SKM-1 (cell line): ENCODE measurements around the gene CRYBG3.

Source experiments
- DNase-seq: peaks from one replicate; lab custom pipeline; 2025; ENCODE audit not compliant: unreplicated experiment; lab: John Stamatoyannopoulos, UW

The CRYBG3 gene

GRCh38 chr3:97970956-97971620, 149.3 kb downstream of the CRYBG3 start:
- DNase-seq = no peak

GRCh38 chr3:97971679-97972567, 150.1 kb downstream of the CRYBG3 start, which contains the start of gene RIOX2:
Gene RIOX2 (minus strand): TSS chr3:97972431. CDS start chr3:97967593, 4,838 bp downstream.
- peak; percentile 41 for DNase-seq

- DNase-seq = no peak
These were observed 151.2 kb downstream of the CRYBG3 start for GRCh38 chr3:97972976-97973375.

- DNase-seq = no peak
These were observed 153.2 kb downstream of the CRYBG3 start for GRCh38 chr3:97974996-97975395.

- DNase-seq = no peak
These were observed 153.7 kb downstream of the CRYBG3 start for GRCh38 chr3:97975466-97975865.

- no peak for DNase-seq
These were observed 157.8 kb downstream of the CRYBG3 start for GRCh38 chr3:97979610-97980009.

- DNase-seq = no peak
These were observed 160.1 kb downstream of the CRYBG3 start for GRCh38 chr3:97981886-97982285.

GRCh38 chr3:97983933-97984491, 162.2 kb downstream of the CRYBG3 start:
- no peak for DNase-seq

- no peak for DNase-seq
These were observed 165.5 kb downstream of the CRYBG3 start for GRCh38 chr3:97987306-97987705.

GRCh38 chr3:97988784-97989568, 167.2 kb downstream of the CRYBG3 start:
- no peak for DNase-seq

- DNase-seq = no peak
These were observed 168.9 kb downstream of the CRYBG3 start for GRCh38 chr3:97990624-97991292.

GRCh38 chr3:97991293-97991682, 169.5 kb downstream of the CRYBG3 start:
- DNase-seq = no peak

GRCh38 chr3:97992547-97993173, 170.8 kb downstream of the CRYBG3 start:
- no peak for DNase-seq

- no peak for DNase-seq
These were observed 171.7 kb downstream of the CRYBG3 start for GRCh38 chr3:97993526-97993925.

- DNase-seq = no peak
These were observed 172.6 kb downstream of the CRYBG3 start for GRCh38 chr3:97994328-97994945.
